ENCODE data around the gene OTOG. TPM values are rescaled to one million over a fixed set of nuclear protein-coding genes. Genes with fewer than 3 reads are reported as not detected.

The OTOG gene
- total RNA-seq, 6 experiments from 2014 or later: not detected

DNA sequence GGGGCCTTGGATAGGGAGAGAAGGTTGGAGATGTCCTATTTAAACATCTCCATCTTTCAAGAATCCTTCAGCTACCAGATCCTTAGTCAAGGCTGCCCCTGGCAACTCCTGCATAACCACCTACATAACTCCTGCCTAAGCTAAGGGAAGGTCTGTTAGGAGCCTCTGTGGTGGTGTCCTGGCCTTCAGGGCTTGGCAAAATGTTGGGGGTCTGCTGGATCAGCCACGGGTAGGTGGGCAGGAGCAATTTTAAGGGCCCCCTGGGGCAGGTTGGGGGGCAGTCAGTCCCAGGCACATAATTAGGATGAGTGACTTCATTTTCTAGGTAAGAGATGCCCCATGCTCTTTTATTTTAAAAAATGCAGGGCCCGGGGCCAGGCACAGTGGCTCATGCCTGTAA, 28.7 kb upstream of the OTOG start:
- peaks cover 52% of the 10 kb centered on the region for H3K27me3 Mint-ChIP-seq (ENCODE audit: insufficient read depth)

DNA sequence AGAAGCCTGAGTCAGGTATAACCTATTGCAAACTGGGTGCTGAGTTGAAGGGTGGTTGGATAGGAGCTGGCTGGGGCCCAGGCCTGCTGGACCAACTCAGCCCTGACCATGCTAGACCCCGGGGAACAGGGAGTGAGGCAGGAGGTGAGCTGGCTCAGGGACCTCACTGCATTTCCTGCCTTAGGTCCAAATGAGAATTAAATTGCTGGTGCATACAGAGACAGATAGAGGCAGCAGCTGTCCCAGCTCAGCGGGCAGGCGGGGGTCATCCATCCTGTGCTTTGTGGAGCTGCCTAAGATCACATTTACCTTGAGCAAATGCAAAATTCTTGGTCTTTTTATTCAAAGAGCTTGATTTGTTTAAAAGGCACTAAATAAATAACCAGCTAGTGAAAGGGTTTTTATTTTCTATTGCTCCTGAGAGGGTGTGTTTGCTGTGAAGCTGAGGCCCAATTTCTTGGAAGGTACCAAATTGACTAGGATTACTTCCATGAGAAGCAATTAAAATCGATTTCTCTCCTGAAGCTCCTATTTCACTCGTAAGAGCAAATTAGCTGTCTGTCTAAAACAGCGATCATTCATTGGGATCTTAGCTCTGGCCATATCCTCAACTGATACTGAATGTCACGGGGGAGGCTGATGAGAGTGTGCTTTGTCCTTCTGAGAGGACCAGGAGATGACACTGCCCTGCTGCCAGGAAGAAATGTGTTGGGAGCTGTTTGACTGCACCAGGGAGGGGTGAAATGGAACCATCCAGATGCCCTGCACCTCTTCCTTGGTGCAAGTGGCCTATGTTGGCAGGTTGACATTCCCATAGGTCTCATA, 27.8 kb upstream of the OTOG start:
- peaks cover 55% of the 10 kb centered on the region for H3K27me3 Mint-ChIP-seq (ENCODE audit: insufficient read depth)
- TF ChIP-seq, protein P1, sequence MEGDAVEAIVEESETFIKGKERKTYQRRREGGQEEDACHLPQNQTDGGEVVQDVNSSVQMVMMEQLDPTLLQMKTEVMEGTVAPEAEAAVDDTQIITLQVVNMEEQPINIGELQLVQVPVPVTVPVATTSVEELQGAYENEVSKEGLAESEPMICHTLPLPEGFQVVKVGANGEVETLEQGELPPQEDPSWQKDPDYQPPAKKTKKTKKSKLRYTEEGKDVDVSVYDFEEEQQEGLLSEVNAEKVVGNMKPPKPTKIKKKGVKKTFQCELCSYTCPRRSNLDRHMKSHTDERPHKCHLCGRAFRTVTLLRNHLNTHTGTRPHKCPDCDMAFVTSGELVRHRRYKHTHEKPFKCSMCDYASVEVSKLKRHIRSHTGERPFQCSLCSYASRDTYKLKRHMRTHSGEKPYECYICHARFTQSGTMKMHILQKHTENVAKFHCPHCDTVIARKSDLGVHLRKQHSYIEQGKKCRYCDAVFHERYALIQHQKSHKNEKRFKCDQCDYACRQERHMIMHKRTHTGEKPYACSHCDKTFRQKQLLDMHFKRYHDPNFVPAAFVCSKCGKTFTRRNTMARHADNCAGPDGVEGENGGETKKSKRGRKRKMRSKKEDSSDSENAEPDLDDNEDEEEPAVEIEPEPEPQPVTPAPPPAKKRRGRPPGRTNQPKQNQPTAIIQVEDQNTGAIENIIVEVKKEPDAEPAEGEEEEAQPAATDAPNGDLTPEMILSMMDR (IDR thresholded peaks at IDR 0.05): no peak
- H3K4me3 Mint-ChIP-seq: no peak overlapping the region
- H3K9me3 Mint-ChIP-seq: no peaks in the 10 kb centered on the region
- no peaks in the 10 kb centered on the region for H3K36me3 Mint-ChIP-seq (ENCODE audit: low read depth)
- H3K4me1 Mint-ChIP-seq (ENCODE audit: low read depth): no peaks in the 10 kb centered on the region
- no peak overlapping the region for H3K27ac Mint-ChIP-seq
- no peak for DNase-seq

More for the DNA sequence above, 28.7 kb upstream of the OTOG start:
- Mint-ChIP-seq H3K4me1 (ENCODE audit: low read depth) (no peaks in the 10 kb centered on the region), H3K9me3 (no peaks in the 10 kb centered on the region), H3K27ac (no peak overlapping the region), H3K4me3 (no peak overlapping the region), H3K36me3 (ENCODE audit: low read depth) (no peaks in the 10 kb centered on the region)
- TF ChIP-seq, protein P1 (IDR thresholded peaks at IDR 0.05): no peak
- DNase-seq: no peak

DNA sequence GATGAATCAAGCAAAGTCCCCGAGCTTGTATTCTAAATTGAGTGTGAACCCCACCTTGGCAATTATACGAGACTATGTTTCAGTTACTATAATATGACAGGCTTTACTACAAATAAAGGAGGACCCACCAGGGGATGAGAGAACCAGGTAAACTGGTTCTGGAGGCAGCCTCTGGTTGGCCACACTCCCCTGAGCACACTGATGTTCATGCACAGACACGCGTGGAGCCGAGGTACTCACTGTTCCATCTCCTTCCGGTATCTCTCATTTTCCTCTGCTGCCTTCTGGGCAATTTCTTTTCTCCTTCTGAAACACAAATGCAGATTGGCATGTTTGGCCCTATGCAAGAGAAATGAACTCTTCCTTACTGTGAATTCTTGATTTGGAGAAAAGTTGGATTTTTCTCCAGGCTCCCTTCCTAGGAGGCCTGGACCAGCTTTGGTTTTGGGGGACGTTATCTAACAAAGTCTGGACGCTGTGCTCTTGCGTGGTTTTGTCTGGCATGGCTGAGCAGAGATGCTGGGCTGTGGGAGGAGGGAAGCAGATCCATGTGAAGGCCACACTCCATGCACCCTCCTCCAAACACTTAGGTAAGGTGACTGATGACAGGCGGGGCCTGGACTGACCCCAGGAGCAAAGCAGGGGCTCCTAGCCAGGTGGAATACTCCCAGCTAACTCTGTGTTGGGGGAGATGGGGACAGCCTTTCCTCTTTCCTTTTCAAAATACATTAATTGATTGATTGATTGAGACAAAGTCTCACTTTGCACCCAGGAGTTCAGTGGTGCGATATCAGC, 25.8 kb upstream of the OTOG start:
- H3K4me3 Mint-ChIP-seq: no peak overlapping the region
- DNase-seq: no peak
- no peak overlapping the region for H3K27ac Mint-ChIP-seq
- TF ChIP-seq, protein P1 (IDR thresholded peaks at IDR 0.05): no peak
- no peaks in the 10 kb centered on the region for H3K9me3 Mint-ChIP-seq
- H3K27me3 Mint-ChIP-seq (ENCODE audit: insufficient read depth): peaks cover 57% of the 10 kb centered on the region
- H3K4me1 Mint-ChIP-seq (ENCODE audit: low read depth): no peaks in the 10 kb centered on the region
- no peaks in the 10 kb centered on the region for H3K36me3 Mint-ChIP-seq (ENCODE audit: low read depth)

DNA sequence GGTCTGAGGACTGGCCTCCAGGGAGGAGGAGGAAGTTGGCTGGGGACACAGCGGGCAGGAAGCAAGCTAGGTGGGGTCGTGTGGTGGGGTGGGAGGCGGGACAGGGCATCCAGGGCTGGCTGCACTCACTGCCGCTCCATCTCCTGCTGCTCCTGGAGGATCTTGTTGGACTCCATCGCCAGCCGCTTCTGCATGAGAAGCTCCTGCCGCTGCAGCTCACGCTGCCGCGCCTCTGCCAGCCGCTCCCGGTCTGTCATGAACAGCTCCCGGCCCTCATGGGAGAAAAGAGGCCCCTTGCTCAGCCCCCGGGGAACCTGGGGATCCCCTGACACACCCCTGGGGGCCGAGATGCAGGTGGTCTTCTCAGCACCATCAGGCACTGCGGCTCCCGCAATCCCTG, 24.4 kb upstream of the OTOG start:
- Mint-ChIP-seq H3K27me3 (ENCODE audit: insufficient read depth) (peaks cover 46% of the 10 kb centered on the region), H3K4me1 (ENCODE audit: low read depth) (no peaks in the 10 kb centered on the region), H3K36me3 (ENCODE audit: low read depth) (no peaks in the 10 kb centered on the region), H3K9me3 (no peaks in the 10 kb centered on the region), H3K27ac (no peak overlapping the region), H3K4me3 (no peak overlapping the region)
- TF ChIP-seq, protein P1 (IDR thresholded peaks at IDR 0.05): no peak
- DNase-seq: no peak

DNA sequence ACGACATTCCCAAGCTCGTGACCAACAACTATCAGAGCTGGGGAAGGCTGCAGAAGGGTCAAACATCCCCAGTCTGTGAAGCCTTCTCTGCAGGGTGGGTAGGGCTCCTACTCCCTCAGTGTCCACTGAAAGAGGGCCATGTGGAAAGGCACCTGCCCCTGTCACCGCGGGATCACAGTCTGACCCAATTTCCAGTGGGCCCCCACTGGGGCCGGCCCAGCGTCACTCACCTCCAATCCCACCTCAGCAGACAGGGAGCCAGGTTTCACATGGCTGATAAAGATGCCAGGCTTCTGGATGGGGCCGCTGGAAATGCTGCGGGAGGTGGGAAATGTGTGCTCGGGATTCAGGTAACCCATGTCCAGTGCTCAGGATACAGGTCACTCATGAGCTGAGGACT, 22.8 kb upstream of the OTOG start:
- Mint-ChIP-seq H3K4me1 (ENCODE audit: low read depth) (no peaks in the 10 kb centered on the region), H3K9me3 (no peaks in the 10 kb centered on the region), H3K36me3 (ENCODE audit: low read depth) (no peaks in the 10 kb centered on the region), H3K27me3 (ENCODE audit: insufficient read depth) (peaks cover 41% of the 10 kb centered on the region), H3K27ac (no peak overlapping the region), H3K4me3 (no peak overlapping the region)
- DNase-seq: no peak
- TF ChIP-seq, protein P1 (IDR thresholded peaks at IDR 0.05): no peak

Measured in HFFc6 (cell line).